SK-N-SH treated with all-trans-retinoic acid at 6 μM for 48 hours (cell line): ENCODE data around the gene LAIR1.

Experiments
- POU6F1 ChIP-seq: fragments of 250-450 bp; sonication (Bioruptor Pico); IDR thresholded peaks from 2 replicates; pipeline ENCODE4 v1.8.0; 2021; ENCODE audit warnings: low read depth, mild to moderate bottlenecking, moderate library complexity, borderline replicate concordance
- TCF4 ChIP-seq: fragments of 250-450 bp; sonication (Bioruptor Pico); IDR thresholded peaks from 2 replicates; pipeline ENCODE4 v1.8.0; 2021; ENCODE audit warnings: mild to moderate bottlenecking, moderate library complexity, borderline replicate concordance
- ZC3H10 ChIP-seq: fragments of 250-450 bp; sonication (Bioruptor Pico); IDR thresholded peaks from 2 replicates; pipeline ENCODE4 v1.5.1; 2021; ENCODE audit warnings: mild to moderate bottlenecking, moderate library complexity
- ZFP3 ChIP-seq: fragments of 250-450 bp; sonication (Bioruptor Pico); IDR thresholded peaks from 2 replicates; pipeline ENCODE4 v1.5.0; 2020; ENCODE audit warnings: mild to moderate bottlenecking, moderate library complexity
- ZFP30 ChIP-seq: fragments of 450-650 bp; formaldehyde crosslinking; IDR thresholded peaks from 2 replicates; pipeline ENCODE4 v1.5.0; 2022; ENCODE audit warnings: mild to moderate bottlenecking, moderate library complexity
- TF ChIP-seq, protein P1 (sequence below): fragments of 250-450 bp; sonication (Bioruptor Pico); IDR thresholded peaks from 2 replicates; pipeline ENCODE4 v1.5.1; 2020; ENCODE audit warnings: low read depth, mild to moderate bottlenecking, moderate library complexity
- TF ChIP-seq, protein P2 (sequence below): fragments of 250-450 bp; sonication (Bioruptor Pico); IDR thresholded peaks from 2 replicates; pipeline ENCODE4 v1.8.0; 2020; ENCODE audit warnings: mild to moderate bottlenecking, moderate library complexity, borderline replicate concordance

- TF ChIP-seq, protein P1, sequence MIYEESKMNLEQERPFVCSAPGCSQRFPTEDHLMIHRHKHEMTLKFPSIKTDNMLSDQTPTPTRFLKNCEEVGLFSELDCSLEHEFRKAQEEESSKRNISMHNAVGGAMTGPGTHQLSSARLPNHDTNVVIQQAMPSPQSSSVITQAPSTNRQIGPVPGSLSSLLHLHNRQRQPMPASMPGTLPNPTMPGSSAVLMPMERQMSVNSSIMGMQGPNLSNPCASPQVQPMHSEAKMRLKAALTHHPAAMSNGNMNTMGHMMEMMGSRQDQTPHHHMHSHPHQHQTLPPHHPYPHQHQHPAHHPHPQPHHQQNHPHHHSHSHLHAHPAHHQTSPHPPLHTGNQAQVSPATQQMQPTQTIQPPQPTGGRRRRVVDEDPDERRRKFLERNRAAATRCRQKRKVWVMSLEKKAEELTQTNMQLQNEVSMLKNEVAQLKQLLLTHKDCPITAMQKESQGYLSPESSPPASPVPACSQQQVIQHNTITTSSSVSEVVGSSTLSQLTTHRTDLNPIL (CRISPR knock-in tag): no peak
- TF ChIP-seq TCF4 (CRISPR knock-in tag): no peak
- TF ChIP-seq ZFP3: no peak
- TF ChIP-seq ZC3H10: no peak
- no peak for TF ChIP-seq ZFP30
- TF ChIP-seq POU6F1 (CRISPR knock-in tag): no peak
- TF ChIP-seq, protein P2, sequence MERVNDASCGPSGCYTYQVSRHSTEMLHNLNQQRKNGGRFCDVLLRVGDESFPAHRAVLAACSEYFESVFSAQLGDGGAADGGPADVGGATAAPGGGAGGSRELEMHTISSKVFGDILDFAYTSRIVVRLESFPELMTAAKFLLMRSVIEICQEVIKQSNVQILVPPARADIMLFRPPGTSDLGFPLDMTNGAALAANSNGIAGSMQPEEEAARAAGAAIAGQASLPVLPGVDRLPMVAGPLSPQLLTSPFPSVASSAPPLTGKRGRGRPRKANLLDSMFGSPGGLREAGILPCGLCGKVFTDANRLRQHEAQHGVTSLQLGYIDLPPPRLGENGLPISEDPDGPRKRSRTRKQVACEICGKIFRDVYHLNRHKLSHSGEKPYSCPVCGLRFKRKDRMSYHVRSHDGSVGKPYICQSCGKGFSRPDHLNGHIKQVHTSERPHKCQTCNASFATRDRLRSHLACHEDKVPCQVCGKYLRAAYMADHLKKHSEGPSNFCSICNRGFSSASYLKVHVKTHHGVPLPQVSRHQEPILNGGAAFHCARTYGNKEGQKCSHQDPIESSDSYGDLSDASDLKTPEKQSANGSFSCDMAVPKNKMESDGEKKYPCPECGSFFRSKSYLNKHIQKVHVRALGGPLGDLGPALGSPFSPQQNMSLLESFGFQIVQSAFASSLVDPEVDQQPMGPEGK: no peak
Measured at GRCh38 chr19:54316746-54317107, 48.0 kb downstream of the LAIR1 start.
